SW480 (cell line): Measurements from ENCODE around the gene ARHGAP5.
"Not testable (repeated sequence)": the region's sequence is repeated elsewhere in the genome, so short reads cannot be mapped to it uniquely, and the experiment has no call there.

Experiments
- DNase-seq: peaks from one replicate; pipeline ENCODE4 v3.0.0-alpha.2; 2016; ENCODE audit warnings: low spot score

ARHGAP5 gene

GRCh38 chr14:32121536-32121935 is 44.4 kb downstream of the ARHGAP5 start:
- no peak for DNase-seq

- DNase-seq, result no peak
These were observed 44.8 kb downstream of the ARHGAP5 start for GRCh38 chr14:32121948-32122347.

GRCh38 chr14:32126899-32127730 is 50.0 kb downstream of the ARHGAP5 start:
- not testable (repeated sequence) for DNase-seq

- not testable (repeated sequence) for DNase-seq
These were observed 50.9 kb downstream of the ARHGAP5 start for GRCh38 chr14:32127731-32128654.

GRCh38 chr14:32128703-32129102 is 51.6 kb downstream of the ARHGAP5 start:
- no peak for DNase-seq

- DNase-seq, result no peak
These were observed 52.0 kb downstream of the ARHGAP5 start for GRCh38 chr14:32129124-32129523.

GRCh38 chr14:32131689-32132088 is 54.6 kb downstream of the ARHGAP5 start:
- not testable (repeated sequence) for DNase-seq

GRCh38 chr14:32134448-32135097 is 57.5 kb downstream of the ARHGAP5 start:
- no peak for DNase-seq

GRCh38 chr14:32136027-32136825 is 59.1 kb downstream of the ARHGAP5 start:
- no peak for DNase-seq

- no peak for DNase-seq
These were observed 60.2 kb downstream of the ARHGAP5 start for GRCh38 chr14:32137313-32137712.

- no peak for DNase-seq
These were observed 60.8 kb downstream of the ARHGAP5 start for GRCh38 chr14:32137892-32138291.

- DNase-seq, result no peak
These were observed 65.2 kb downstream of the ARHGAP5 start for GRCh38 chr14:32142341-32142740.

GRCh38 chr14:32142754-32143437 is 65.8 kb downstream of the ARHGAP5 start:
- DNase-seq, result no peak

GRCh38 chr14:32150392-32150791 is 73.3 kb downstream of the ARHGAP5 start:
- DNase-seq, result no peak

GRCh38 chr14:32166029-32166428 is 88.9 kb downstream of the ARHGAP5 start:
- no peak for DNase-seq

- no peak for DNase-seq
These were observed 89.8 kb downstream of the ARHGAP5 start for GRCh38 chr14:32166924-32167323.

GRCh38 chr14:32167907-32168306 is 90.8 kb downstream of the ARHGAP5 start:
- no peak for DNase-seq

GRCh38 chr14:32169191-32169590 is 92.1 kb downstream of the ARHGAP5 start:
- DNase-seq, result no peak

GRCh38 chr14:32171469-32171868 is 94.4 kb downstream of the ARHGAP5 start:
- no peak for DNase-seq

- no peak for DNase-seq
These were observed 106.3 kb downstream of the ARHGAP5 start for GRCh38 chr14:32183151-32184058.
